ES-I3 (cell line): ENCODE data around the gene FAM168B.

Source experiments
- H3K36me3 ChIP-seq: 2 replicates; pipeline ENCODE4 v1.6.1; 2013; ENCODE audit warnings: mild to moderate bottlenecking, low read length, control low read depth, moderate library complexity; ENCODE audit not compliant: insufficient read depth
- H3K4me1 ChIP-seq: 2 replicates; pipeline ENCODE4 v1.6.1; 2013; ENCODE audit warnings: mild to moderate bottlenecking, control low read depth, low read length; ENCODE audit not compliant: insufficient read depth
- H3K9ac ChIP-seq: 2 replicates; pipeline ENCODE4 v1.6.1; 2013; ENCODE audit warnings: low read depth, mild to moderate bottlenecking, low read length, moderate library complexity
- H3K9me3 ChIP-seq: 2 replicates; pipeline ENCODE4 v1.6.1; 2013; ENCODE audit warnings: mild to moderate bottlenecking, low read length, moderate library complexity; ENCODE audit not compliant: control insufficient read depth, insufficient read depth

The FAM168B gene

GRCh38 chr2:131043199-131044074 lies 49.8 kb downstream of the FAM168B start:
- Histone ChIP-seq H3K9me3 (no peaks in the 10 kb centered on the region; the same call in 1 of the 2 replicates), H3K4me1 (no peaks in the 10 kb centered on the region; the same call in 1 of the 2 replicates), H3K36me3 (no peaks in the 10 kb centered on the region), H3K9ac (no peak overlapping the region)

GRCh38 chr2:131042148-131042775 lies 51.0 kb downstream of the FAM168B start:
- no peaks in the 10 kb centered on the region; the same call in 1 of the 2 replicates for H3K4me1 ChIP-seq
- H3K36me3 ChIP-seq, result no peaks in the 10 kb centered on the region
- H3K9me3 ChIP-seq, result no peaks in the 10 kb centered on the region
- no peak overlapping the region for H3K9ac ChIP-seq

- Histone ChIP-seq H3K4me1 (no peaks in the 10 kb centered on the region; the same call in 1 of the 2 replicates), H3K9me3 (no peaks in the 10 kb centered on the region), H3K9ac (no peak overlapping the region), H3K36me3 (no peaks in the 10 kb centered on the region)
These were observed 51.7 kb downstream of the FAM168B start for GRCh38 chr2:131041402-131042147.

DNA sequence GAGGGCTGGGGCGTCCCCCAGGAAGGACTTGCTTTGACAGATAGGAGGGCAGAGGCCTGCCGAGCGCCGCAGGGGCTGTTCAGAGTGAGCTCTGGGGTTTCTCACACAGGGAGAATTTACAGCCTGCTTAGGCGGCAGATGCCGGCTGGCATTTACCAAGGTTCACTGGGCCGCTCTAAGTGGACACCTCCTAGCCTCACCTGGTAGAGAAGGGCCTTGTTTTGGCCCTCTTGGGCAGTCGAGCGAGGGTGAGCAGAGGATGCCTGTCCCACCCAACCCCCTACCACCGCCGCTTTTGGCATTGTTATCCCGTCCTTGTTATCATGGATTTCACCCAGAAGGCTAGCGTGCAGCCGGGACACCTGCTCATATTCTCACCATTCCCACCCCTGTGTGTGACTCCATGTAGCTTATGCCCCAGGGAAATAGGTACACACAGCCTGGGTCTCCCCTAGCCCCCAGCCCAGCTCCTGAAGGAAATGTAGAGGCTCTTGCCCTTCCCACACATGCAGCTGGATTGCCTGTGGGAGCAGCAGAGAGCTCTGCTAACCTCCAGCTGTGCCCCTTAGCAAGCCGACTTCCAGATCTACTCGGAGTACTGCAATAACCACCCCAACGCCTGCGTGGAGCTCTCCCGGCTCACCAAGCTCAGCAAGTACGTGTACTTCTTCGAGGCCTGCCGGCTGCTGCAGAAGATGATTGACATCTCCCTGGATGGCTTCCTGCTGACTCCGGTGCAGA lies 52.4 kb downstream of the FAM168B start:
- Histone ChIP-seq H3K4me1 (no peaks in the 10 kb centered on the region; the same call in 1 of the 2 replicates), H3K36me3 (no peaks in the 10 kb centered on the region), H3K9me3 (no peaks in the 10 kb centered on the region), H3K9ac (no peak overlapping the region)

DNA sequence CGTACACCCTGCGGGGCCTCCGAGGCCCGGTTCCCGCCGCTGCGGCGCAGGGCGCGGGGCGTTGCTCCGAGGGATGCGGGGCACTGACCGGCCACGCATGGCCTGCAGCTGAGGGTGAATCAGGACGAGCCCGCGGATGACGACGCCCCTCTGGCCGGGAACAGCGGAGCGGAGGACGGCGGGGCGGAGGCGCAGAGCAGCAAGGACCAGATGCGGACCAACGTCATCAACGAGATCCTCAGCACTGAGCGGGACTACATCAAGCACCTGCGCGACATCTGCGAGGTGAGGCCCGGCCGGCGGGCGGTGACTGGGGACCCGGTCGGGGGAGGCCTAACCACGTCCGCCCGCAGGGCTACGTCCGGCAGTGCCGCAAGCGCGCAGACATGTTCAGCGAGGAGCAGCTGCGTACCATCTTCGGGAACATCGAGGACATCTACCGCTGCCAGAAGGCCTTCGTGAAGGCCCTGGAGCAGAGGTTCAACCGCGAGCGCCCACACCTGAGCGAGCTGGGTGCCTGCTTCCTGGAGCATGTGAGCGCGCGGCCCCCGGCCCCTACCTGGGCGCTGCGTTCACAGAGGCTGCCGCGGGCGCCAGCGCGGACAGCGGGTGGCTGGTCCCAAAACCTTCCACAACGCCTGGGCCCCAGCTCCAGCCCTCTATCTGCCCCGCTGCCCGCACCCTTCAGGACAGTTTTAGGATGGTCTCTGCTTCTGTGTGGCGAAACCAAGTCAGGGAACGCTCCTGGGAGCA lies 53.2 kb downstream of the FAM168B start:
- no peaks in the 10 kb centered on the region for H3K36me3 ChIP-seq
- H3K9ac ChIP-seq, result no peak overlapping the region
- no peaks in the 10 kb centered on the region for H3K9me3 ChIP-seq
- no peaks in the 10 kb centered on the region; the same call in 1 of the 2 replicates for H3K4me1 ChIP-seq

- no peaks in the 10 kb centered on the region for H3K36me3 ChIP-seq
- H3K9me3 ChIP-seq, result no peaks in the 10 kb centered on the region
These were observed 53.7 kb downstream of the FAM168B start for GRCh38 chr2:131039535-131039907.

DNA sequence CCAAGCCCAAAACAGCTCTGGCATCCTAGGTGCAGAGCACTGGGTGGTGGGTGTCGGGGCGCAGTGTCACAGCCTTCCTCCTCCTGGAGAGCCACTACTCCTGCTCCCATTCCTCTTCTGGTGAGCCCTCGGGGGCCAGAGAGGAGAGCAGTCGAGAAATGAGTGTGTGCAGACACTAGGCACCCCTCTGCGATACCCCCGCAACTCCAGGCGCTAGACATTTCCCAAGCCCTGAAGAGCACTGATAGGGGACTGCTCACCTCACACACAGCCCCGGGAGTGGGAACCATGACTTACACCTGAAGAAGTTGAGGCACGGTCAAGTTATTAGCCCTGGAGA lies 54.2 kb downstream of the FAM168B start:
- Histone ChIP-seq H3K36me3 (no peaks in the 10 kb centered on the region), H3K4me1 (peaks cover 1% of the 10 kb centered on the region; the same call in 1 of the 2 replicates), H3K9ac (no peak overlapping the region), H3K9me3 (no peaks in the 10 kb centered on the region)

More at GRCh38 chr2:131039535-131039907, 53.7 kb downstream of the FAM168B start:
- no peaks in the 10 kb centered on the region; the same call in 1 of the 2 replicates for H3K4me1 ChIP-seq
- no peak overlapping the region for H3K9ac ChIP-seq

DNA sequence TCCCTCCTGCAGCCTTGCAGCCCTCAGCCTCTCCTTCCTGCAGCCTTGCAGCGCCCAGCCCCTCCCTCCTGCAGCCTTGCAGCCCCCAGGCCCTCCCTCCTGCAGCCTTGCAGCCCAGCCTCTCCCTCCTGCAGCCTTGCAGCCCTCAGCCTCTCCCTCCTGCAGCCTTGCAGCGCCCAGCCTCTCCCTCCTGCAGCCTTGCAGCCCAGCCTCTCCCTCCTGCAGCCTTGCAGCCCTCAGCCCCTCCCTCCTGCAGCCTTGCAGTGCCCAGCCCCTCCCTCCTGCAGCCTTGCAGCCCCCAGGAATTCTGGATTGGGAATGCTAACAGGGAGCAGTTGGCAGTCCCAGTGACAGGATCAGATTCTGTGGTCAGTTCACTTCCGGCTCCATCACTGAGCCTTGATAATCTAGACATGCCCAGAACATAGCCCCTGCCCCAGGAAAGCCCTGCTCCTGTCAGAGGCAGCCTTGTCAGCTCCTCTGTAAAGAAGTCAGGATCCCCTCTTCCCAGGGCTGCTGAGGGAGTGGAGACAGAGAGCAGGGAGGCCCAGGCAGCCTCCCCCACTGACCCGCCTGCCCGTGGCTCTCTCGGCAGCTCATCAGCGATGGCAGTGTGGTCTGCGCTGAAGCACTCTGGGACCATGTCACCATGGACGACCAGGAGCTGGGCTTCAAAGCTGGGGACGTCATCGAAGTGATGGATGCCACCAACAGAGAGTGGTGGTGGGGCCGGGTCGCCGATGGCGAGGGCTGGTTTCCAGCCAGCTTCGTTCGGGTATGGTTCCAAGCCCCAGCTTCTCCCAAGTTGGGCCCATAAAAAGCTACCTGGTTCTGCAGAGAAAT lies 54.8 kb downstream of the FAM168B start:
- Histone ChIP-seq H3K9ac (no peak overlapping the region), H3K36me3 (no peaks in the 10 kb centered on the region), H3K4me1 (peaks cover 5% of the 10 kb centered on the region; the same call in 1 of the 2 replicates), H3K9me3 (no peaks in the 10 kb centered on the region)

DNA sequence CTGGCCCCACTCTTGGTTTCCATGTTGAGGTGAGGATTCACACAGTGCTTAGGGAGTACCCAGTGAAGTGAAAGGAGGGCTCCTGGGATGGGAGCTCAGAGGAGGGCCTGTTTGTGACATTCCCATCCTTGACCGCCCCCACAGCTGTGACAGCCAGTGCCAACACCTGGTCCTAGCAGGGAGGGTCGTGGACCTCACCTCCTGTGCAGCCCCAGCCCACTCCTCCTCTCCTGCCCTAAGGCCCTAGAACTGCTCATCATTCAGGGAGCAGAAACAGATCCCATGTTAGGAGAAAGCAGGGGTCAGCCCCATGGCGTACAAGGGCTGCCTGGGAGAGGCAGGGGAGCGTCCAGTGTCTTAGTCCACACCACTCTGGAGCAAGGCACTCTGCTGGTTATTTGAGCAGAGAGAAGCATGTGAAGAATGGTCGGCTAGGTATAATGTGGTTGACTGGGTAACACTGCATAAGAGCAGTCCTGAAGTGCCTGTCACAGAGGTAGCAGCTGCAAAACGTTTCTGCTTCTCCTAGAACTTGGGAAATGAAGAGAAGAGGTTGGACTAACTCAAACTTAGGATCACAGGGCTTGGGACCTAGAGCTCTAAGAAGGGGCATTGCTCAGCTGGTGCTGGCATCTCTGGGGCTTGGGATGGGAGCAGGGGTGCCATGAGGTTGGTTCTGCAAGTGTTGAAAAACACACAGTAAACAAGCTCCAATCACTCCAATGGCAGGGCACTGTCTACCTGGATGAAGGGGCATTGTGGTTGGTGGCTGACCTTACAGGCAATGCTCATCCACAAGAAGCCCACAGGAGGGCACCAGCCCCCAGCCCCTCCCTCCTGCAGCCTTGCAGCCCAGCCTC lies 55.6 kb downstream of the FAM168B start:
- no peaks in the 10 kb centered on the region for H3K9me3 ChIP-seq
- H3K9ac ChIP-seq, result no peak overlapping the region
- no peaks in the 10 kb centered on the region for H3K36me3 ChIP-seq
- H3K4me1 ChIP-seq, result peaks cover 5% of the 10 kb centered on the region; the same call in 1 of the 2 replicates

DNA sequence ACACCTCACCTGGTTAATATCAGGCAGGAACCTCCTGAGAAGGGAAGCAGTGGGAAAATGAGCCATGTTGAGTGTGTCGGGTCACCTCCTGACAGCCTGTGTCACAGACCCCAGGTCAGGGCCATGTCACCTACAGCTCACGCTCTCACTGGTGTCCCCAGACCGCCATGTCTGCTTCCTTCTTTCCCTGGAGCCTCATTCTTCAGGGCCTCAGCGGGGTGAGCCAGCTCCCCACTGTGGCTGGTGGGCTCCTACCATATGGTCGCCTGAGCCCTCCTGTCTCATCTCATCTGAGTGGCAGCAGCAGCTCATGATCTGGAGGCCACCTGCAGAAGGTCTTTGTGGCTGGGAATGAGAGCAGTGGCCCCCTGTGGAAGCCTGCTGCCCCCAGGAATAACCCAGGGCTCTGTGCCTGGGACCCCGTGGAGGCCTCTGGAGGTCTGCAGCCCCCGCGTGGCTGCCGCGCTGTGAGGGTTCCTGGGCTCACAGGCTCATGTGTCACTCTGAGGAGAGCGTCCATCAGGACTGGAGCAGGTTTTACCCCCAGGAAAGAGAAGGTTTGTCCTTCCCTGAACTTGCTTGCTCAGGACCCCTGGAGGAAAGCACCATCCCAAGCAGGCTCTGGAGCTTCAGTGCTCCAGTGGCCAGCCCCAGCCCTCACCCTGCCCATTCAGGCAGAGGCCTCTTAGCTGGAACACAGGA lies 56.4 kb downstream of the FAM168B start:
- H3K36me3 ChIP-seq, result no peaks in the 10 kb centered on the region
- H3K9ac ChIP-seq, result no peak overlapping the region
- no peaks in the 10 kb centered on the region for H3K9me3 ChIP-seq
- peaks cover 5% of the 10 kb centered on the region; the same call in 1 of the 2 replicates for H3K4me1 ChIP-seq

GRCh38 chr2:131036269-131036668 lies 57.0 kb downstream of the FAM168B start:
- Histone ChIP-seq H3K9me3 (no peaks in the 10 kb centered on the region), H3K4me1 (peaks cover 5% of the 10 kb centered on the region; the same call in 1 of the 2 replicates), H3K36me3 (no peaks in the 10 kb centered on the region), H3K9ac (no peak overlapping the region)
